ENCODE results near the gene ANKRD55.
"Not testable (repeated sequence)": the region's sequence is repeated elsewhere in the genome, so short reads cannot be mapped to it uniquely, and the experiment has no call there.

The ANKRD55 gene

GRCh38 chr5:56228631-56229030 is 4.5 kb downstream of the ANKRD55 start:
- no peak overlapping the region for H3K4me3 ChIP-seq (ENCODE audit: control insufficient read depth, low read depth, low read length)
- DNase-seq (ENCODE audit: low read depth): no peak
- no peak for TF ChIP-seq CTCF (IDR thresholded peaks at IDR 0.05; ENCODE audit: control insufficient read depth, insufficient read depth, low read depth, low read length, missing control alignments)

GRCh38 chr5:56227691-56228090 is 5.4 kb downstream of the ANKRD55 start:
- no peak for TF ChIP-seq CTCF (IDR thresholded peaks at IDR 0.05; ENCODE audit: control insufficient read depth, insufficient read depth, low read depth, low read length, missing control alignments)
- no peak for DNase-seq (ENCODE audit: low read depth)
- no peak overlapping the region for H3K4me3 ChIP-seq (ENCODE audit: control insufficient read depth, low read depth, low read length)

GRCh38 chr5:56223298-56223697 is 9.8 kb downstream of the ANKRD55 start:
- not testable (repeated sequence) for H3K4me3 ChIP-seq (ENCODE audit: control insufficient read depth, low read depth, low read length); DNase-seq (ENCODE audit: low read depth)

- DNase-seq (ENCODE audit: low read depth); H3K4me3 ChIP-seq (ENCODE audit: control insufficient read depth, low read depth, low read length): not testable (repeated sequence)
Observed at GRCh38 chr5:56221601-56222000, 11.5 kb downstream of the ANKRD55 start.

GRCh38 chr5:56215019-56215830 is 17.9 kb downstream of the ANKRD55 start:
- TF ChIP-seq CTCF (IDR thresholded peaks at IDR 0.05; ENCODE audit: control insufficient read depth, insufficient read depth, low read depth, low read length, missing control alignments): no peak
- no peak for DNase-seq (ENCODE audit: low read depth)
- no peak overlapping the region for H3K4me3 ChIP-seq (ENCODE audit: control insufficient read depth, low read depth, low read length)

GRCh38 chr5:56213886-56214535 is 19.1 kb downstream of the ANKRD55 start:
- H3K4me3 ChIP-seq (ENCODE audit: control insufficient read depth, low read depth, low read length): not testable (repeated sequence)
- DNase-seq (ENCODE audit: low read depth): peak; percentile 14

- DNase-seq (ENCODE audit: low read depth): no peak
- no peak for TF ChIP-seq CTCF (IDR thresholded peaks at IDR 0.05; ENCODE audit: control insufficient read depth, insufficient read depth, low read depth, low read length, missing control alignments)
- no peak overlapping the region for H3K4me3 ChIP-seq (ENCODE audit: control insufficient read depth, low read depth, low read length)
Observed at GRCh38 chr5:56212130-56212879, 20.8 kb downstream of the ANKRD55 start.

- H3K4me3 ChIP-seq (ENCODE audit: control insufficient read depth, low read depth, low read length): no peak overlapping the region
- TF ChIP-seq CTCF (IDR thresholded peaks at IDR 0.05; ENCODE audit: control insufficient read depth, insufficient read depth, low read depth, low read length, missing control alignments): no peak
- DNase-seq (ENCODE audit: low read depth): peak; percentile 80
Observed at GRCh38 chr5:56211298-56211865, 21.7 kb downstream of the ANKRD55 start.
